Activated CD8-positive, alpha-beta memory T cell treated with anti-CD3 and anti-CD28 coated beads for 1 hour (primary cell): ENCODE data around the gene RNF149.
"Not testable (repeated sequence)": the region's sequence is repeated elsewhere in the genome, so short reads cannot be mapped to it uniquely, and the experiment has no call there.

Source experiments
- DNase-seq, 2 donors: peaks; one replicate each; pipeline ENCODE4 v3.0.0-alpha.2; 2020; ENCODE audit warnings: low read depth in 1 of 2; ENCODE audit errors: extremely low read depth in 1 of 2

The RNF149 gene

GRCh38 chr2:101258804-101259203, 49.7 kb downstream of the RNF149 start:
- DNase-seq, result no peak

GRCh38 chr2:101256316-101256715, 52.2 kb downstream of the RNF149 start:
- no peak for DNase-seq

GRCh38 chr2:101255501-101255900, 53.0 kb downstream of the RNF149 start:
- DNase-seq, result no peak

- no peak for DNase-seq
Measured at GRCh38 chr2:101253703-101254450, 54.6 kb downstream of the RNF149 start.

- DNase-seq, result peak; percentile 44 to 59
Measured at GRCh38 chr2:101253013-101253702, 55.3 kb downstream of the RNF149 start.

GRCh38 chr2:101252408-101253012, 56.0 kb downstream of the RNF149 start, which contains the start of gene CNOT11:
TSS of gene CNOT11 (plus strand) at chr2:101252886. CDS start at chr2:101252965, 79 bp downstream.
- peak; percentile 98 to 99 for DNase-seq

- DNase-seq, result no peak
Measured at GRCh38 chr2:101251844-101252407, 56.6 kb downstream of the RNF149 start.

GRCh38 chr2:101251246-101251781, 57.2 kb downstream of the RNF149 start:
- DNase-seq, result not testable (repeated sequence)

GRCh38 chr2:101249826-101250225, 58.7 kb downstream of the RNF149 start:
- DNase-seq, result no peak

- not testable (repeated sequence) for DNase-seq
Measured at GRCh38 chr2:101248756-101249155, 59.7 kb downstream of the RNF149 start.

- not testable (repeated sequence) for DNase-seq
Measured at GRCh38 chr2:101245468-101245867, 63.0 kb downstream of the RNF149 start.

- not testable (repeated sequence) for DNase-seq
Measured at GRCh38 chr2:101244899-101245298, 63.6 kb downstream of the RNF149 start.

- DNase-seq, result not testable (repeated sequence)
Measured at GRCh38 chr2:101244373-101244772, 64.1 kb downstream of the RNF149 start.

- no peak for DNase-seq
Measured at GRCh38 chr2:101241158-101241557, 67.3 kb downstream of the RNF149 start.

GRCh38 chr2:101240694-101241093, 67.8 kb downstream of the RNF149 start:
- not testable (repeated sequence) for DNase-seq

- DNase-seq, result not testable (repeated sequence)
Measured at GRCh38 chr2:101239760-101240118, 68.8 kb downstream of the RNF149 start.

GRCh38 chr2:101238930-101239759, 69.4 kb downstream of the RNF149 start:
- no peak for DNase-seq

- not testable (repeated sequence) for DNase-seq
Measured at GRCh38 chr2:101237944-101238343, 70.6 kb downstream of the RNF149 start.

- not testable (repeated sequence) for DNase-seq
Measured at GRCh38 chr2:101235956-101236355, 72.5 kb downstream of the RNF149 start.
